ENCODE data around the gene CARD6. TPM values are rescaled to one million over a fixed set of nuclear protein-coding genes. Genes with fewer than 3 reads are reported as not detected.
"Not testable (repeated sequence)": the region's sequence is repeated elsewhere in the genome, so short reads cannot be mapped to it uniquely, and the experiment has no call there.

Gene CARD6
- total and polyA plus RNA-seq, 10 of the 15 experiments (the other 5 are each of a cell fraction or from before 2014, with no cell fraction given) = 0.29 to 1.2 (median 0.62) TPM

DNA sequence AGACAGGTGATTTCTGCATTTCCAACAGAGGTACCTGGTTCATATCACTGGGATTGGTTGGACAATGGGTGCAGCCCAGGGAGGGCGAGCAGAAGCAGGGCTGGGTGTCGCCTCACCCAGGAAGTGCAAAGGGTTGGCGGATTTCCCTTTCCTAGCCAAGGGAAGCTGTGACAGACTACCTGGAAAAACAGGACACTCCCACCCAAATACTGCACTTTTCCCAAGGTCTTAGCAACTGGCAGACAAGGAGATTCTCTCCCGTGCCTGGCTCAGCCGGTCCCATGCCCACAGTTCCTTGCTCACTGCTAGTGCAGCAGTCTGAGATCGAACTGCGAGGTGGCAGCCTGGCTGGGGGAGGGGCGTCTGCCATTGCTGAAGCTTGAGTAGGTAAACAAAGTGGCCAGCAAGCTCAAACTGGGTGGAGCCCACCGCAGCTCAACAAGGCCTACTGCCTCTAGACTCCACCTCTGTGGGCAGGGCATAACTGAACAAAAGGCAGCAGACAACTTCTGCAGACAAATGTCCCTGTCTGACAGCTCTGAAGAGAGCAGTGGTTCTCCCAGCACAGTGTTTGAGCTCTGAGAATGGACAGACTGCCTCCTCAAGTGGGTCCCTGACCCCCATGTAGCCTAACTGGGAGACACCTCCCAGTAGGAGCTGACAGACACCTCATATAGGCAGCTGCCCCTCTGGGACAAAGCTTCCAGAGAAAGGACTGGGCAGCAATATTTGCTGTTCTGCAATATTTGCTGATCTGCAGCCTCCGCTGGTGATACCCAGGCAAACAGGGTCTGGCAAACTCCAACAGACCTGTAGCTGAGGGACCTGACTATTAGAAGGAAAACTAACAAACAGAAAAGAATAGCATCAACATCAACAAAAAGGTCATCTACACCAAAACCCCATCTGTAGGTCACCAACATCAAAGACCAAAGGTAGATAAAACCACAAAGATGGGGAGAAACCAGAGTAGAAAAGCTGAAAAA, 54.6 kb downstream of the CARD6 start:
- ATAC-seq; POLR2A ChIA-PET; H3K27ac ChIP-seq (ENCODE audit: control insufficient read depth, insufficient read depth); H3K9me3 ChIP-seq (replicated peaks; ENCODE audit: control insufficient read depth, insufficient read depth, low read length); H2AFZ ChIP-seq (ENCODE audit: control insufficient read depth, low read depth, low read length); DNase-seq (ENCODE audit: low read depth, low spot score); SMC1A ChIA-PET (ENCODE audit: uncharacterized antibody, unreplicated experiment); H3K36me3 ChIP-seq (ENCODE audit: control insufficient read depth in 2 of 2, insufficient read depth in 2 of 2, low read length in 1 of 2); H3K9ac ChIP-seq (ENCODE audit: control insufficient read depth, insufficient read depth, low read length); H4K20me1 ChIP-seq (ENCODE audit: control insufficient read depth, insufficient read depth); FAIRE-seq; H3K4me3 ChIP-seq; BruUV-seq (replicated peaks); intact Hi-C loops (cut with micrococcal nuclease; ENCODE audit: unreplicated experiment); H3K4me1 ChIP-seq (ENCODE audit: control insufficient read depth, insufficient read depth, low read length); H3K79me2 ChIP-seq (ENCODE audit: control insufficient read depth, insufficient read depth, low read length); H3K4me2 ChIP-seq (ENCODE audit: control insufficient read depth, insufficient read depth); H3K27me3 ChIP-seq (replicated peaks in 1 of 2; ENCODE audit: control insufficient read depth in 2 of 2, insufficient read depth in 2 of 2, low read length in 1 of 2): not testable (repeated sequence)
- in situ Hi-C loops (cut with MboI) = loop anchor here (25.0 kb wide), 1 partner anchor 933 kb away; no protein-coding TSS in a partner anchor
- ChIA-PET CTCF (interaction anchor here (0.8 to 1.1 kb wide), 2 partner anchors 9 to 10 kb away, joined by 5 read pairs; no protein-coding TSS in a partner anchor), RAD21 (ENCODE audit: unreplicated experiment) (interaction anchor here (0.7 kb wide), 1 partner anchor 21 kb away, joined by 3 read pairs; no protein-coding TSS in a partner anchor)
- 49% methylated on average over 9 of the region's 10 CpGs for WGBS (ENCODE audit: insufficient coverage, insufficient replicate concordance, low lambda C conversion rate, missing lambda C conversion rate)

DNA sequence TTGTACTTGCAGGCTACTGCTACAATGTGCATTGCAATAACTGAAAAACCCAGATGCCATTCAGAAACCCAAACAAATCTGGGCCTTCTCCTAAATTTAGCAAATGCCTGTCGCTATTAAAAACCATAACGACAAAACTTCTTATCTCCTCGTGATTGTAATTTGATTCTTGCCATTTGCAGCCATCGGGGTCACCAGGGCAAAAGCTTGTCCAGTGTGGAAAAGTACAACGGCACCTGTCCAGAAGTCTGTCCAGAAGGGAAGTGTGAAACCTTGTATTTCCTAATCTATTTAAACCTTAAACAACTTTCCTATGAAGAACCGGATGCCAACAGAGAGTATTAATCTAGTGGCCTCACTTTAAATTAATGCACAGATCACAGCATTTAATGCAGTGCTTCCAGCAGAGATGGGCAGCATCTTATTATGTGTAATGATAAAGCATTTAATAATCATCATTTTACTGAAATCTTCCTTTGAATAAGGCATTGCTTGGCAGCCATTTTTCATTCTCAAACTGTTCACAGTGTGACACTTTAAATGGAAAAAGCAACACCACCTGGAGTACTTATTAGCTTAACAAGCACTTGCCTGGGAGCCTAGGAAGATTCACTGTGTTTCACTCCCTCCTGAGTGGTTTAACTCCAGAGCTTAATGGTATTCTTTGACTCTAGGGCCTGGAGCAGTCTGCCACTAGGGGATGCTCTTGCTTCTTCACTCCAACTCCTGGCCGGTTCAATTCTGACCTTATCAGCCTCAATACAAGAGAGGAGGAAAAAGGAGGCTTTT, 63.2 kb downstream of the CARD6 start:
- Histone ChIP-seq H3K27me3 (replicated peaks in 1 of 2; ENCODE audit: control insufficient read depth in 2 of 2, insufficient read depth in 2 of 2, low read length in 1 of 2) (no peaks in the 10 kb centered on the region), H3K27ac (ENCODE audit: control insufficient read depth, insufficient read depth) (no peak overlapping the region), H3K79me2 (ENCODE audit: control insufficient read depth, insufficient read depth, low read length) (no peaks in the 10 kb centered on the region), H3K4me1 (ENCODE audit: control insufficient read depth, insufficient read depth, low read length) (no peaks in the 10 kb centered on the region), H2AFZ (ENCODE audit: control insufficient read depth, low read depth, low read length) (no peak overlapping the region), H3K4me3 (no peak overlapping the region), H3K36me3 (ENCODE audit: control insufficient read depth in 2 of 2, insufficient read depth in 2 of 2, low read length in 1 of 2) (no peaks in the 10 kb centered on the region), H3K9ac (ENCODE audit: control insufficient read depth, insufficient read depth, low read length) (no peak overlapping the region), H4K20me1 (ENCODE audit: control insufficient read depth, insufficient read depth) (no peaks in the 10 kb centered on the region), H3K9me3 (replicated peaks; ENCODE audit: control insufficient read depth, insufficient read depth, low read length) (no peaks in the 10 kb centered on the region), H3K4me2 (ENCODE audit: control insufficient read depth, insufficient read depth) (no peak overlapping the region)
- no TSS peak for BruUV-seq (replicated peaks)
- FAIRE-seq (no peak), DNase-seq (ENCODE audit: low read depth, low spot score) (peak; percentile 15), ATAC-seq (peak; percentile 99)
- ChIA-PET RAD21 (ENCODE audit: unreplicated experiment) (interaction anchor here (0.7 to 1.4 kb wide), 5 partner anchors 366 to 973 kb away, joined by 3 to 5 read pairs (median 3); no protein-coding TSS in a partner anchor), CTCF (interaction anchor here (0.5 to 1.9 kb wide), 31 partner anchors 9 to 1985 kb away, joined by 3 to 9 read pairs (median 3); no protein-coding TSS in a partner anchor), POLR2A (no interaction called here), SMC1A (ENCODE audit: uncharacterized antibody, unreplicated experiment) (interaction anchor here (0.5 to 1.2 kb wide), 7 partner anchors 8 to 1019 kb away, joined by 3 to 5 read pairs (median 3); no protein-coding TSS in a partner anchor)
- WGBS (ENCODE audit: insufficient coverage, insufficient replicate concordance, low lambda C conversion rate, missing lambda C conversion rate) = 35% methylated on average over 7 of the region's 7 CpGs
- in situ Hi-C loops (cut with MboI) = no loop called here
- intact Hi-C loops (cut with micrococcal nuclease; ENCODE audit: unreplicated experiment) = loop anchor here (5.0 to 10.0 kb wide), 3 partner anchors 370 to 938 kb away; no protein-coding TSS in a partner anchor
- peak; percentile 81 for TF ChIP-seq RAD21 (IDR thresholded peaks at IDR 0.05; ENCODE audit: insufficient read depth, low read depth, low read length)
- TF ChIP-seq RB1 (IDR thresholded peaks at IDR 0.05; ENCODE audit: borderline replicate concordance) = no peak
- 0 out of 2 replicates have a peak, but pooled peaks have one; percentile 18 for TF ChIP-seq YY1 (IDR thresholded peaks at IDR 0.05; ENCODE audit: low read depth, low read length)
- peak; percentile 64; the same call in 1 of the 2 replicates for TF ChIP-seq SMC3 (IDR thresholded peaks at IDR 0.05; ENCODE audit: borderline replicate concordance, low read length)
- TF ChIP-seq, protein P1, sequence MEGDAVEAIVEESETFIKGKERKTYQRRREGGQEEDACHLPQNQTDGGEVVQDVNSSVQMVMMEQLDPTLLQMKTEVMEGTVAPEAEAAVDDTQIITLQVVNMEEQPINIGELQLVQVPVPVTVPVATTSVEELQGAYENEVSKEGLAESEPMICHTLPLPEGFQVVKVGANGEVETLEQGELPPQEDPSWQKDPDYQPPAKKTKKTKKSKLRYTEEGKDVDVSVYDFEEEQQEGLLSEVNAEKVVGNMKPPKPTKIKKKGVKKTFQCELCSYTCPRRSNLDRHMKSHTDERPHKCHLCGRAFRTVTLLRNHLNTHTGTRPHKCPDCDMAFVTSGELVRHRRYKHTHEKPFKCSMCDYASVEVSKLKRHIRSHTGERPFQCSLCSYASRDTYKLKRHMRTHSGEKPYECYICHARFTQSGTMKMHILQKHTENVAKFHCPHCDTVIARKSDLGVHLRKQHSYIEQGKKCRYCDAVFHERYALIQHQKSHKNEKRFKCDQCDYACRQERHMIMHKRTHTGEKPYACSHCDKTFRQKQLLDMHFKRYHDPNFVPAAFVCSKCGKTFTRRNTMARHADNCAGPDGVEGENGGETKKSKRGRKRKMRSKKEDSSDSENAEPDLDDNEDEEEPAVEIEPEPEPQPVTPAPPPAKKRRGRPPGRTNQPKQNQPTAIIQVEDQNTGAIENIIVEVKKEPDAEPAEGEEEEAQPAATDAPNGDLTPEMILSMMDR (IDR thresholded peaks at IDR 0.05 in 2 of 3, conservative IDR thresholded peaks at IDR 0.05 in 1 of 3; ENCODE audit: control insufficient read depth in 2 of 3, extremely low read depth in 1 of 3, insufficient read depth in 1 of 3, low read depth in 3 of 3, low read length in 3 of 3) = peak; percentile 90 to 98 (median 98)

Data from GM12878 (cell line).